ENCODE measurements around the gene SCMH1.

DNA sequence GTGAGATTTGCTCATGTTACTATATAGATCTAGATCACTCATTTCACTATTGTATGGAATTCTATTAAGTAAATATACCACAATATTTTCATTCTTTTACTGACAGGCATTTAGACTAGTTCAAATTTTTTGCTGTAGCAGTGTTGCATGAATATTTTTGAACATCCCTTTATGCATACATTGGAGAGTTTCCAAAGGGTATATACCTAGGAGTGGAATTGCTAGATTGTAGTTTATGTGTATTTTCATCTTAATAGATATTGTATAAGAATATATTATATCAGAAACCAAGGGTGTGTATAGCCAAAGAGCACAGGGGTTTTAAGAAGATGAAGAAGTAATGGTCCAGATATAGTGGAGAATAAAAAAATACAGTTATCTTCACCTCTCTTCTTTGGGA, 6.2 kb downstream of the SCMH1 start:
- TF ChIP-seq POLR2A (IDR thresholded peaks at IDR 0.05): no peak
- TF ChIP-seq, protein P1, sequence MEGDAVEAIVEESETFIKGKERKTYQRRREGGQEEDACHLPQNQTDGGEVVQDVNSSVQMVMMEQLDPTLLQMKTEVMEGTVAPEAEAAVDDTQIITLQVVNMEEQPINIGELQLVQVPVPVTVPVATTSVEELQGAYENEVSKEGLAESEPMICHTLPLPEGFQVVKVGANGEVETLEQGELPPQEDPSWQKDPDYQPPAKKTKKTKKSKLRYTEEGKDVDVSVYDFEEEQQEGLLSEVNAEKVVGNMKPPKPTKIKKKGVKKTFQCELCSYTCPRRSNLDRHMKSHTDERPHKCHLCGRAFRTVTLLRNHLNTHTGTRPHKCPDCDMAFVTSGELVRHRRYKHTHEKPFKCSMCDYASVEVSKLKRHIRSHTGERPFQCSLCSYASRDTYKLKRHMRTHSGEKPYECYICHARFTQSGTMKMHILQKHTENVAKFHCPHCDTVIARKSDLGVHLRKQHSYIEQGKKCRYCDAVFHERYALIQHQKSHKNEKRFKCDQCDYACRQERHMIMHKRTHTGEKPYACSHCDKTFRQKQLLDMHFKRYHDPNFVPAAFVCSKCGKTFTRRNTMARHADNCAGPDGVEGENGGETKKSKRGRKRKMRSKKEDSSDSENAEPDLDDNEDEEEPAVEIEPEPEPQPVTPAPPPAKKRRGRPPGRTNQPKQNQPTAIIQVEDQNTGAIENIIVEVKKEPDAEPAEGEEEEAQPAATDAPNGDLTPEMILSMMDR (IDR thresholded peaks at IDR 0.05): no peak

Data from uterus (tissue), 2 donors.